Umbilical cord (tissue), 2 donors: ENCODE results near the gene SIVA1. TPM values are rescaled to one million over a fixed set of nuclear protein-coding genes. Genes with fewer than 3 reads are reported as not detected.

ENCODE experiments used
- DNase-seq: peaks from one replicate; pipeline ENCODE4 v3.0.0-alpha.2; 2015; ENCODE audit warnings: low spot score
- total RNA-seq: library from RNA; depleted of rRNA; stranded (reverse); fragments of >200 nt; gene quantifications from one replicate; pipeline ENCODE4 v1.2.3, GENCODE V29; 2014; ENCODE audit warnings: low replicate concordance; ENCODE audit not compliant: insufficient read depth

SIVA1 gene
- total RNA-seq, 1 donor from 2014 or later: 87.4 TPM

GRCh38 chr14:104797115-104798044 lies 44.4 kb downstream of the SIVA1 start:
- peak; percentile 48 for DNase-seq

GRCh38 chr14:104798300-104799243 lies 45.6 kb downstream of the SIVA1 start:
- no peak for DNase-seq

- DNase-seq: peak; percentile 84
Measured at GRCh38 chr14:104799244-104800014, 46.5 kb downstream of the SIVA1 start.

- DNase-seq: peak; percentile 90
Measured at GRCh38 chr14:104800015-104800770, 47.2 kb downstream of the SIVA1 start.

GRCh38 chr14:104800771-104801519 lies 48.0 kb downstream of the SIVA1 start, which contains the start of gene ZBTB42:
Gene ZBTB42 (plus strand): TSS chr14:104801101. CDS start chr14:104801198, 97 bp downstream.
- DNase-seq: no peak

GRCh38 chr14:104801520-104802393 lies 48.8 kb downstream of the SIVA1 start:
- no peak for DNase-seq

- no peak for DNase-seq
Measured at GRCh38 chr14:104802394-104803184, 49.6 kb downstream of the SIVA1 start.

GRCh38 chr14:104803280-104803911 lies 50.4 kb downstream of the SIVA1 start:
- no peak for DNase-seq

- DNase-seq: no peak
Measured at GRCh38 chr14:104803912-104804410, 51.0 kb downstream of the SIVA1 start.

GRCh38 chr14:104804481-104805325 lies 51.8 kb downstream of the SIVA1 start:
- DNase-seq: no peak

GRCh38 chr14:104805326-104805678 lies 52.4 kb downstream of the SIVA1 start:
- DNase-seq: peak; percentile 73

- no peak for DNase-seq
Measured at GRCh38 chr14:104805941-104806624, 53.1 kb downstream of the SIVA1 start.

GRCh38 chr14:104806625-104807465 lies 53.9 kb downstream of the SIVA1 start:
- DNase-seq: no peak

GRCh38 chr14:104808456-104808855 lies 55.5 kb downstream of the SIVA1 start:
- no peak for DNase-seq
